ENCODE results near the gene RELA.
"Not testable (repeated sequence)": the region's sequence is repeated elsewhere in the genome, so short reads cannot be mapped to it uniquely, and the experiment has no call there.

RELA gene

GRCh38 chr11:65672982-65673381 is 10.3 kb upstream of the RELA start:
- in situ Hi-C loops (cut with HindIII; ENCODE audit: low sequenced_read_pairs), result no loop called here
- no peak for TF ChIP-seq CTCF (IDR thresholded peaks at IDR 0.05; ENCODE audit: low read depth, low read length, missing control alignments)
- no peak overlapping the region for H3K4me3 ChIP-seq (ENCODE audit: low read depth, low read length)
- DNase-seq (ENCODE audit: low read depth), result no peak

GRCh38 chr11:65672180-65672860 is 9.6 kb upstream of the RELA start:
- TF ChIP-seq CTCF (IDR thresholded peaks at IDR 0.05; ENCODE audit: low read depth, low read length, missing control alignments), result no peak
- no peak overlapping the region for H3K4me3 ChIP-seq (ENCODE audit: low read depth, low read length)
- in situ Hi-C loops (cut with HindIII; ENCODE audit: low sequenced_read_pairs), result no loop called here
- no peak for DNase-seq (ENCODE audit: low read depth)

GRCh38 chr11:65663639-65664200 is 1.0 kb upstream of the RELA start:
- in situ Hi-C loops (cut with HindIII; ENCODE audit: low sequenced_read_pairs), result no loop called here
- TF ChIP-seq CTCF (IDR thresholded peaks at IDR 0.05; ENCODE audit: low read depth, low read length, missing control alignments), result no peak
- H3K4me3 ChIP-seq (ENCODE audit: low read depth, low read length), result peak overlapping the region; percentile 76
- no peak for DNase-seq (ENCODE audit: low read depth)

- TF ChIP-seq CTCF (IDR thresholded peaks at IDR 0.05; ENCODE audit: low read depth, low read length, missing control alignments), result no peak
- DNase-seq (ENCODE audit: low read depth), result no peak
- peak overlapping the region; percentile 76 for H3K4me3 ChIP-seq (ENCODE audit: low read depth, low read length)
- in situ Hi-C loops (cut with HindIII; ENCODE audit: low sequenced_read_pairs), result no loop called here
These were observed 393 bp downstream of the RELA start for GRCh38 chr11:65662247-65662798.

- DNase-seq (ENCODE audit: low read depth), result no peak
- TF ChIP-seq CTCF (IDR thresholded peaks at IDR 0.05; ENCODE audit: low read depth, low read length, missing control alignments), result no peak
- in situ Hi-C loops (cut with HindIII; ENCODE audit: low sequenced_read_pairs), result no loop called here
- peak overlapping the region; percentile 76 for H3K4me3 ChIP-seq (ENCODE audit: low read depth, low read length)
These were observed 993 bp downstream of the RELA start for GRCh38 chr11:65661599-65662246.

- in situ Hi-C loops (cut with HindIII; ENCODE audit: low sequenced_read_pairs); DNase-seq (ENCODE audit: low read depth); H3K4me3 ChIP-seq (ENCODE audit: low read depth, low read length): not testable (repeated sequence)
These were observed 1.8 kb downstream of the RELA start for GRCh38 chr11:65660908-65661307.

GRCh38 chr11:65660038-65660437 is 2.7 kb downstream of the RELA start:
- in situ Hi-C loops (cut with HindIII; ENCODE audit: low sequenced_read_pairs), result no loop called here
- DNase-seq (ENCODE audit: low read depth), result no peak
- no peak for TF ChIP-seq CTCF (IDR thresholded peaks at IDR 0.05; ENCODE audit: low read depth, low read length, missing control alignments)
- no peak overlapping the region for H3K4me3 ChIP-seq (ENCODE audit: low read depth, low read length)

Measured in astrocyte of the cerebellum (primary cell).